Osteocyte (in vitro differentiated cells): Measurements from ENCODE around the gene OSBPL10. TPM values are rescaled to one million over a fixed set of nuclear protein-coding genes. Genes with fewer than 3 reads are reported as not detected.

ENCODE experiments used
- DNase-seq: peaks from one replicate; pipeline ENCODE4 v3.0.0; 2021; ENCODE audit warnings: mixed read lengths; ENCODE audit not compliant: unreplicated experiment; ENCODE audit errors: extremely low spot score
- H3K27ac Mint-ChIP-seq: one replicate; pipeline ENCODE4 v1.8.0; 2021; ENCODE audit warnings: mild to moderate bottlenecking, mixed read lengths; ENCODE audit not compliant: unreplicated experiment
- H3K27me3 Mint-ChIP-seq: one replicate; pipeline ENCODE4 v1.8.0; 2021; ENCODE audit warnings: mixed read lengths; ENCODE audit not compliant: unreplicated experiment
- H3K36me3 Mint-ChIP-seq: one replicate; pipeline ENCODE4 v1.8.0; 2021; ENCODE audit warnings: mixed read lengths; ENCODE audit not compliant: unreplicated experiment
- H3K4me1 Mint-ChIP-seq: one replicate; pipeline ENCODE4 v1.8.0; 2021; ENCODE audit warnings: mixed read lengths; ENCODE audit not compliant: unreplicated experiment
- H3K4me3 Mint-ChIP-seq: one replicate; pipeline ENCODE4 v1.8.0; 2021; ENCODE audit warnings: mild to moderate bottlenecking, moderate library complexity, mixed read lengths; ENCODE audit not compliant: unreplicated experiment
- H3K9me3 Mint-ChIP-seq: one replicate; pipeline ENCODE4 v1.8.0; 2021; ENCODE audit warnings: mixed read lengths; ENCODE audit not compliant: unreplicated experiment
- CTCF ChIP-seq: fragments of 200-600 bp; sonication (generic); IDR thresholded peaks from 2 replicates; pipeline ENCODE4 v1.5.0; 2021; ENCODE audit warnings: antibody characterized with exemption, mild to moderate bottlenecking, moderate library complexity
- total RNA-seq: library from RNA; stranded (reverse); gene quantifications from 2 replicates; pipeline ENCODE4 v1.2.1, GENCODE V29; 2021

OSBPL10 gene
- total RNA-seq, 1 donor from 2014 or later = 21.7 TPM

GRCh38 chr3:31671451-31671850 is 309.6 kb downstream of the OSBPL10 start:
- no peak for TF ChIP-seq CTCF
- no peak overlapping the region for H3K4me3 Mint-ChIP-seq
- H3K27me3 Mint-ChIP-seq = no peaks in the 10 kb centered on the region
- H3K9me3 Mint-ChIP-seq = no peaks in the 10 kb centered on the region
- H3K27ac Mint-ChIP-seq = no peak overlapping the region
- peaks cover 21% of the 10 kb centered on the region for H3K36me3 Mint-ChIP-seq
- DNase-seq = no peak
- H3K4me1 Mint-ChIP-seq = no peaks in the 10 kb centered on the region

- H3K27ac Mint-ChIP-seq = no peak overlapping the region
- no peak for TF ChIP-seq CTCF
- no peak overlapping the region for H3K4me3 Mint-ChIP-seq
- peaks cover 25% of the 10 kb centered on the region for H3K36me3 Mint-ChIP-seq
- H3K27me3 Mint-ChIP-seq = no peaks in the 10 kb centered on the region
- DNase-seq = no peak
- H3K4me1 Mint-ChIP-seq = no peaks in the 10 kb centered on the region
- no peaks in the 10 kb centered on the region for H3K9me3 Mint-ChIP-seq
Measured at GRCh38 chr3:31670722-31671121, 310.3 kb downstream of the OSBPL10 start.

GRCh38 chr3:31670136-31670535 is 310.9 kb downstream of the OSBPL10 start:
- Mint-ChIP-seq H3K27me3 (no peaks in the 10 kb centered on the region), H3K4me3 (no peak overlapping the region), H3K36me3 (peaks cover 25% of the 10 kb centered on the region), H3K27ac (no peak overlapping the region), H3K9me3 (no peaks in the 10 kb centered on the region), H3K4me1 (no peaks in the 10 kb centered on the region)
- no peak for TF ChIP-seq CTCF
- no peak for DNase-seq

GRCh38 chr3:31668242-31668641 is 312.8 kb downstream of the OSBPL10 start:
- Mint-ChIP-seq H3K27me3 (no peaks in the 10 kb centered on the region), H3K36me3 (peaks cover 28% of the 10 kb centered on the region), H3K4me3 (no peak overlapping the region), H3K9me3 (no peaks in the 10 kb centered on the region), H3K4me1 (no peaks in the 10 kb centered on the region), H3K27ac (no peak overlapping the region)
- no peak for TF ChIP-seq CTCF
- no peak for DNase-seq

GRCh38 chr3:31667582-31667981 is 313.5 kb downstream of the OSBPL10 start:
- Mint-ChIP-seq H3K4me1 (no peaks in the 10 kb centered on the region), H3K9me3 (no peaks in the 10 kb centered on the region), H3K36me3 (peaks cover 25% of the 10 kb centered on the region), H3K27me3 (no peaks in the 10 kb centered on the region), H3K4me3 (no peak overlapping the region), H3K27ac (no peak overlapping the region)
- no peak for TF ChIP-seq CTCF
- no peak for DNase-seq
